HG03095 (cell line): ENCODE measurements around the gene XRN1.
"Not testable (repeated sequence)": the region's sequence is repeated elsewhere in the genome, so short reads cannot be mapped to it uniquely, and the experiment has no call there.

ENCODE experiments used
- ATAC-seq: cut with Tn5 transposase; IDR thresholded peaks from one replicate; pipeline ENCODE4 v1.9.1; 2021; ENCODE audit warnings: moderate library complexity; ENCODE audit not compliant: unreplicated experiment

The XRN1 gene

GRCh38 chr3:142337994-142338393, 109.8 kb downstream of the XRN1 start:
- ATAC-seq: no peak

GRCh38 chr3:142332390-142332789, 115.4 kb downstream of the XRN1 start:
- ATAC-seq: no peak

- not testable (repeated sequence) for ATAC-seq
Observed at GRCh38 chr3:142324275-142324953, 123.4 kb downstream of the XRN1 start.

- ATAC-seq: no peak
Observed at GRCh38 chr3:142319912-142320311, 127.9 kb downstream of the XRN1 start.

GRCh38 chr3:142319094-142319493, 128.7 kb downstream of the XRN1 start:
- ATAC-seq: no peak

- no peak for ATAC-seq
Observed at GRCh38 chr3:142318331-142318730, 129.5 kb downstream of the XRN1 start.

- not testable (repeated sequence) for ATAC-seq
Observed at GRCh38 chr3:142315978-142316388, 131.9 kb downstream of the XRN1 start.

GRCh38 chr3:142315083-142315482, 132.8 kb downstream of the XRN1 start:
- ATAC-seq: no peak

- ATAC-seq: no peak
Observed at GRCh38 chr3:142310439-142310838, 137.4 kb downstream of the XRN1 start.

- not testable (repeated sequence) for ATAC-seq
Observed at GRCh38 chr3:142302847-142303246, 145.0 kb downstream of the XRN1 start.

GRCh38 chr3:142298626-142299025, 149.2 kb downstream of the XRN1 start:
- no peak for ATAC-seq

GRCh38 chr3:142296507-142296906, 151.3 kb downstream of the XRN1 start:
- no peak for ATAC-seq

- ATAC-seq: no peak
Observed at GRCh38 chr3:142287866-142288638, 159.8 kb downstream of the XRN1 start.

GRCh38 chr3:142285083-142285517, 162.7 kb downstream of the XRN1 start:
- no peak for ATAC-seq

GRCh38 chr3:142282503-142282902, 165.3 kb downstream of the XRN1 start:
- no peak for ATAC-seq

GRCh38 chr3:142281474-142281873, 166.4 kb downstream of the XRN1 start:
- no peak for ATAC-seq

- peak; percentile 79 for ATAC-seq
Observed at GRCh38 chr3:142279965-142280590, 167.8 kb downstream of the XRN1 start.

GRCh38 chr3:142278451-142278850, 169.4 kb downstream of the XRN1 start:
- no peak for ATAC-seq

- no peak for ATAC-seq
Observed at GRCh38 chr3:142276781-142277180, 171.1 kb downstream of the XRN1 start.

GRCh38 chr3:142275856-142276255, 172.0 kb downstream of the XRN1 start:
- ATAC-seq: no peak

- no peak for ATAC-seq
Observed at GRCh38 chr3:142274908-142275307, 172.9 kb downstream of the XRN1 start.

- ATAC-seq: no peak
Observed at GRCh38 chr3:142273501-142273900, 174.3 kb downstream of the XRN1 start.
